Transverse colon (tissue), 3 donors: ENCODE measurements around the gene EXOSC5.
A peak's percentile ranks its signal among the peaks of the same experiment; 100 is the strongest.

ENCODE experiments used
- CTCF ChIP-seq, 5 experiments: fragments of 200-600 bp in 3 of 5; fragments of 450-650 bp in 2 of 5; sonication (generic) in 3 of 5; IDR thresholded peaks; 1 replicate in 2 of 5; 2 replicates in 3 of 5; pipeline ENCODE4 v1.5.1; 2016 to 2017; ENCODE audit warnings: antibody characterized with exemption in 5 of 5, inconsistent platforms in 3 of 5, mild to moderate bottlenecking in 2 of 5, moderate library complexity in 1 of 5
- EP300 ChIP-seq: sonication (generic); formaldehyde crosslinking; IDR thresholded peaks from one replicate; pipeline ENCODE4 v1.6.1; 2017; ENCODE audit warnings: antibody characterized with exemption, low read depth
- POLR2A ChIP-seq: fragments of 450-650 bp; IDR thresholded peaks from one replicate; pipeline ENCODE4 v1.6.1; 2016; ENCODE audit warnings: antibody characterized with exemption, mild to moderate bottlenecking, moderate library complexity

- TF ChIP-seq POLR2A: no peak
- TF ChIP-seq CTCF (IDR thresholded peaks at IDR 0.05): peak in 2 of 5 experiments; percentile 26 to 29
- no peak for TF ChIP-seq EP300
These were observed 34.5 kb upstream of the EXOSC5 start for GRCh38 chr19:41431426-41432386.
